Osteoblast (primary cell): ENCODE data around the gene PLA2G5. TPM values are rescaled to one million over a fixed set of nuclear protein-coding genes. Genes with fewer than 3 reads are reported as not detected.
"Not testable (repeated sequence)": the region's sequence is repeated elsewhere in the genome, so short reads cannot be mapped to it uniquely, and the experiment has no call there.

Source experiments
- DNase-seq: peaks from one replicate; pipeline ENCODE4 v3.0.0; 2011; ENCODE audit warnings: low spot score, mixed read lengths; ENCODE audit not compliant: insufficient read length; ENCODE audit errors: missing footprints
- H2AFZ ChIP-seq: 2 replicates; pipeline ENCODE4 v1.6.0; 2011; ENCODE audit warnings: mild to moderate bottlenecking, low read length
- H3K27ac ChIP-seq: 2 replicates; pipeline ENCODE4 v1.5.1; 2011; ENCODE audit warnings: mild to moderate bottlenecking, low read depth, low read length, moderate library complexity
- H3K27me3 ChIP-seq: 2 replicates; pipeline ENCODE4 v1.6.0; 2012; ENCODE audit warnings: mild to moderate bottlenecking, control low read depth, inconsistent platforms, low read length, moderate library complexity; ENCODE audit not compliant: insufficient read depth
- H3K36me3 ChIP-seq: 2 replicates; pipeline ENCODE4 v1.5.1; 2011; ENCODE audit warnings: mild to moderate bottlenecking, low read length, control low read depth, moderate library complexity; ENCODE audit not compliant: insufficient read depth
- H3K4me1 ChIP-seq: 2 replicates; pipeline ENCODE4 v1.5.1; 2011; ENCODE audit warnings: mild to moderate bottlenecking, low read length, control low read depth, moderate library complexity; ENCODE audit not compliant: insufficient read depth
- H3K4me2 ChIP-seq: 2 replicates; pipeline ENCODE4 v1.6.0; 2011; ENCODE audit warnings: mild to moderate bottlenecking, low read length; ENCODE audit not compliant: insufficient read depth
- H3K4me3 ChIP-seq: fragments of 200-600 bp; sonication (generic); 3 replicates; pipeline ENCODE4 v1.5.1; 2012; ENCODE audit warnings: mild to moderate bottlenecking, low read length, inconsistent platforms; ENCODE audit not compliant: insufficient read depth
- H3K79me2 ChIP-seq: 2 replicates; pipeline ENCODE4 v1.6.0; 2012; ENCODE audit warnings: mild to moderate bottlenecking, low read length, control low read depth, inconsistent platforms; ENCODE audit not compliant: insufficient read depth
- H3K9me3 ChIP-seq: 2 replicates; pipeline ENCODE4 v1.5.1; 2011; ENCODE audit warnings: low read depth, low read length, control low read depth
- H4K20me1 ChIP-seq: 2 replicates; pipeline ENCODE4 v1.6.0; 2012; ENCODE audit warnings: mild to moderate bottlenecking, low read length, control low read depth; ENCODE audit not compliant: insufficient read depth
- total RNA-seq: library from RNA; depleted of rRNA; stranded (reverse); fragments of >200 nt; gene quantifications from 2 replicates; pipeline ENCODE4 v1.2.3, GENCODE V29; 2012
- TF ChIP-seq, protein P1 (sequence below): IDR thresholded peaks from 2 replicates; pipeline ENCODE4 v1.5.1; 2011; ENCODE audit warnings: mild to moderate bottlenecking, low read depth, low read length, moderate library complexity; ENCODE audit errors: extremely low read depth

PLA2G5 gene
- total RNA-seq, 1 donor: 2.9 TPM

DNA sequence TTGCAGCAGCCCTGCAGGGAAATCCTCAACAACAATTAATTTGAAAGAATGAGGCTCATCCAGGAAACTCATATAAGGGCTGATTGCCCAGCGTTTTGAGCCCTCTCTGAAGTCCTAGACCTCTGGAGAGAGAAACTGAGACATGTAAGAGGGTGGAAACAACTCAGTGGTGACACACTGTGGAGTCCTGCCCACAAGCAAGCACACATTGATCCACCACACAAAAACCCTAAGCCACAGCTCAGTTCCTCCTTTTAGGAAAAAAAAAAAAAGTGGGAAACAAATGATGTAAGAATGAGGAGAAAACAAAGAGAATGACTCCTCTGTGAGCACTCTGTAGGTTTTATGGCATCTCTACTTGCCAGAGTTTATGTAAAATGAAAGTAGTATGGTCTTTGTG lies 22.9 kb upstream of the PLA2G5 start:
- Histone ChIP-seq H3K36me3 (no peaks in the 10 kb centered on the region), H3K79me2 (no peaks in the 10 kb centered on the region), H3K4me3 (no peak overlapping the region), H3K4me2 (no peak overlapping the region), H3K4me1 (no peaks in the 10 kb centered on the region), H2AFZ (no peak overlapping the region), H4K20me1 (no peaks in the 10 kb centered on the region), H3K27me3 (peaks cover 11% of the 10 kb centered on the region), H3K27ac (no peak overlapping the region), H3K9me3 (no peaks in the 10 kb centered on the region)
- TF ChIP-seq, protein P1, sequence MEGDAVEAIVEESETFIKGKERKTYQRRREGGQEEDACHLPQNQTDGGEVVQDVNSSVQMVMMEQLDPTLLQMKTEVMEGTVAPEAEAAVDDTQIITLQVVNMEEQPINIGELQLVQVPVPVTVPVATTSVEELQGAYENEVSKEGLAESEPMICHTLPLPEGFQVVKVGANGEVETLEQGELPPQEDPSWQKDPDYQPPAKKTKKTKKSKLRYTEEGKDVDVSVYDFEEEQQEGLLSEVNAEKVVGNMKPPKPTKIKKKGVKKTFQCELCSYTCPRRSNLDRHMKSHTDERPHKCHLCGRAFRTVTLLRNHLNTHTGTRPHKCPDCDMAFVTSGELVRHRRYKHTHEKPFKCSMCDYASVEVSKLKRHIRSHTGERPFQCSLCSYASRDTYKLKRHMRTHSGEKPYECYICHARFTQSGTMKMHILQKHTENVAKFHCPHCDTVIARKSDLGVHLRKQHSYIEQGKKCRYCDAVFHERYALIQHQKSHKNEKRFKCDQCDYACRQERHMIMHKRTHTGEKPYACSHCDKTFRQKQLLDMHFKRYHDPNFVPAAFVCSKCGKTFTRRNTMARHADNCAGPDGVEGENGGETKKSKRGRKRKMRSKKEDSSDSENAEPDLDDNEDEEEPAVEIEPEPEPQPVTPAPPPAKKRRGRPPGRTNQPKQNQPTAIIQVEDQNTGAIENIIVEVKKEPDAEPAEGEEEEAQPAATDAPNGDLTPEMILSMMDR: no peak
- no peak for DNase-seq

- Histone ChIP-seq H4K20me1 (no peaks in the 10 kb centered on the region), H3K79me2 (no peaks in the 10 kb centered on the region), H3K36me3 (no peaks in the 10 kb centered on the region), H3K9me3 (no peaks in the 10 kb centered on the region), H2AFZ (no peak overlapping the region), H3K4me1 (no peaks in the 10 kb centered on the region), H3K4me2 (no peak overlapping the region), H3K4me3 (no peak overlapping the region), H3K27ac (no peak overlapping the region), H3K27me3 (peaks cover 5% of the 10 kb centered on the region)
- DNase-seq: no peak
- TF ChIP-seq, protein P1: no peak
Measured at GRCh38 chr1:20048563-20048962, 21.4 kb upstream of the PLA2G5 start.

GRCh38 chr1:20049056-20049798 lies 20.8 kb upstream of the PLA2G5 start:
- not testable (repeated sequence) for H3K27me3 ChIP-seq, H3K4me1 ChIP-seq, H3K4me2 ChIP-seq, H3K36me3 ChIP-seq, DNase-seq, H3K4me3 ChIP-seq, H3K79me2 ChIP-seq, H3K27ac ChIP-seq, H2AFZ ChIP-seq, H3K9me3 ChIP-seq, H4K20me1 ChIP-seq

DNA sequence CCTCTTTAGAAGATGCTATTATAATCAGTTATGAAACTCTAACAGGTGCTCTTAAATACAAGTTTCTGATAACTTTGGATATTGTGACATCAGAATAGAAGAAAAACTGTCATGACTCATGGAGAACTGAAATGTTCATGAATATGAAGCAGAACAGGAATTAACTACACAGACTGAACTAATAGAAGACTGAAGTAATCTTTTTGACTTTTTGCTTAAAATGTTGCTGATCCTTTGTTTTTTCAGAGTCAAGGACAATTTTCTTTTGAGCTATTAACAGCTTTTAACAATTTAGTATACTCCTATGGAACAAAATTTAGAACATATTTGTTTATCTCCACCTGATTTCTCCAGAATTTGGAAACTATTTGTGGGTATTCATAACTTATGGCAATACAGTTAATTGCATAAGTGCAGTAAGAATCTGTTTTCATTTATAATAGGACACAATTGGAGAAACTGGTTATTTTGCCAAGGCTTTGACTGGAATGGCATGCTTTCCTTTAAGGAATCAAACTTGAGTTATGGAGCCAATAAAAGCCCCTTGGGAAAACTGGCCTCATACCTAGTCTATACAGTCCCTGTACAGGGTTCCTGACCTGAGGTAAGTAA lies 18.7 kb upstream of the PLA2G5 start:
- no peak for DNase-seq
- Histone ChIP-seq H3K27me3 (no peaks in the 10 kb centered on the region), H3K4me3 (no peak overlapping the region), H2AFZ (no peak overlapping the region), H3K27ac (no peak overlapping the region), H3K4me2 (no peak overlapping the region), H3K4me1 (peaks cover 5% of the 10 kb centered on the region), H3K79me2 (no peaks in the 10 kb centered on the region), H4K20me1 (no peaks in the 10 kb centered on the region), H3K9me3 (no peaks in the 10 kb centered on the region), H3K36me3 (no peaks in the 10 kb centered on the region)
- TF ChIP-seq, protein P1: no peak
